Activated B cell treated with CpG ODN at 0.5 μM for 24 hours (primary cell): Measurements from ENCODE around the gene LENG9. TPM values are rescaled to one million over a fixed set of nuclear protein-coding genes. Genes with fewer than 3 reads are reported as not detected.
A peak's percentile ranks its signal among the peaks of the same experiment; 100 is the strongest.

Experiments
- ATAC-seq: fragments of 200-7000 bp; cut with Tn5 transposase; one replicate; pipeline ENCODE4 v1.10.0; 2021; ENCODE audit warnings: low read depth, mild to moderate bottlenecking, moderate library complexity
- CTCF ChIA-PET: fragments of 350-600 bp; sonication (Branson Sonifier 250); formaldehyde crosslinking; loops from one replicate; lab custom pipeline; 2021; ENCODE audit warnings: antibody characterized with exemption; lab: Charles Lee
- POLR2A ChIA-PET: fragments of 350-600 bp; sonication (Branson Sonifier 250); formaldehyde crosslinking; loops from one replicate; lab custom pipeline; 2021; ENCODE audit warnings: antibody characterized with exemption; lab: Charles Lee
- DNase-seq: peaks from one replicate; pipeline ENCODE4 v3.0.0; 2022
- H3K27ac Mint-ChIP-seq: one replicate; pipeline ENCODE4 v1.8.0; 2020; ENCODE audit warnings: mixed read lengths
- H3K27me3 Mint-ChIP-seq: one replicate; pipeline ENCODE4 v1.8.0; 2021; ENCODE audit warnings: mixed read lengths
- H3K36me3 Mint-ChIP-seq: one replicate; pipeline ENCODE4 v1.8.0; 2021; ENCODE audit warnings: low read depth, mixed read lengths
- H3K4me1 Mint-ChIP-seq: one replicate; pipeline ENCODE4 v1.8.0; 2021; ENCODE audit warnings: mixed read lengths
- H3K4me3 Mint-ChIP-seq: one replicate; pipeline ENCODE4 v1.8.0; 2020; ENCODE audit warnings: mild to moderate bottlenecking, mixed read lengths
- H3K9me3 Mint-ChIP-seq: one replicate; pipeline ENCODE4 v1.8.0; 2020; ENCODE audit warnings: mixed read lengths
- intact Hi-C: fragments of 100-400 bp; cut with micrococcal nuclease; formaldehyde crosslinking; loops from one replicate; pipeline ENCODE4 v1.15.1; 2024
- total RNA-seq: library from RNA; stranded (reverse); gene quantifications from 2 replicates; pipeline ENCODE4 v1.2.3, GENCODE V29; 2022
- TF ChIP-seq, protein P1 (sequence below): fragments of 200-600 bp; IDR thresholded peaks from one replicate; pipeline ENCODE4 v1.8.0; 2022; ENCODE audit warnings: antibody characterized with exemption, mild to moderate bottlenecking

The LENG9 gene
- total RNA-seq, 1 donor from 2014 or later: 8.5 TPM

DNA sequence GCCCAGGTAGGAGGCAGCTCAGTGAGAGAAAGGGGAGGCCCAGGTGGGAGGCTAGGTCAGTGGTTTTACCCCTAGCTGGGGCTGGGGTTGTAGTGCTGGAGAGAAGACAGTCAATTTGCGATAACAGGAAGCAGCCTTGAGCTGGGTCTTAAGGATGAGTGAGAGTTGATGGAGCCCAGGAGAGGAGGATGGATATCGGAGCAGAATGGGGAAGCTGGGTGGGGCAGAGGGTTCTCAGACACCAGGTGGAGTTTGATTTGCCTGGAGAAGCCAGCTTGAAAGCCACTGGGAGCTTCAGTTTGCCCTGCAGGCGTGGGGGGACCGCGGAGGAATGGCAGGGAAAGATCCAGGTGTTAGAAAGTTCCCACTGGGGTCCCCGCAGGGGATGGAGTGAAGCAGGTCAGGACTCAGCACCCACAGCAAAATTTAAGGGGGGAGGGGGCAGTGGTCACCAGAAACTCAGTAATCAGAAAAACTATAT lies 10.4 kb upstream of the LENG9 start:
- peaks cover 14% of the 10 kb centered on the region for H3K4me1 Mint-ChIP-seq
- TF ChIP-seq, protein P1, sequence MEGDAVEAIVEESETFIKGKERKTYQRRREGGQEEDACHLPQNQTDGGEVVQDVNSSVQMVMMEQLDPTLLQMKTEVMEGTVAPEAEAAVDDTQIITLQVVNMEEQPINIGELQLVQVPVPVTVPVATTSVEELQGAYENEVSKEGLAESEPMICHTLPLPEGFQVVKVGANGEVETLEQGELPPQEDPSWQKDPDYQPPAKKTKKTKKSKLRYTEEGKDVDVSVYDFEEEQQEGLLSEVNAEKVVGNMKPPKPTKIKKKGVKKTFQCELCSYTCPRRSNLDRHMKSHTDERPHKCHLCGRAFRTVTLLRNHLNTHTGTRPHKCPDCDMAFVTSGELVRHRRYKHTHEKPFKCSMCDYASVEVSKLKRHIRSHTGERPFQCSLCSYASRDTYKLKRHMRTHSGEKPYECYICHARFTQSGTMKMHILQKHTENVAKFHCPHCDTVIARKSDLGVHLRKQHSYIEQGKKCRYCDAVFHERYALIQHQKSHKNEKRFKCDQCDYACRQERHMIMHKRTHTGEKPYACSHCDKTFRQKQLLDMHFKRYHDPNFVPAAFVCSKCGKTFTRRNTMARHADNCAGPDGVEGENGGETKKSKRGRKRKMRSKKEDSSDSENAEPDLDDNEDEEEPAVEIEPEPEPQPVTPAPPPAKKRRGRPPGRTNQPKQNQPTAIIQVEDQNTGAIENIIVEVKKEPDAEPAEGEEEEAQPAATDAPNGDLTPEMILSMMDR: no peak
- H3K9me3 Mint-ChIP-seq: no peaks in the 10 kb centered on the region
- intact Hi-C loops: no loop called here
- CTCF ChIA-PET: interaction anchor here (1.0 kb wide), 1 partner anchor 8 kb away, joined by 3 read pairs; no protein-coding TSS in a partner anchor
- H3K27ac Mint-ChIP-seq: no peak overlapping the region
- no peaks in the 10 kb centered on the region for H3K36me3 Mint-ChIP-seq
- H3K27me3 Mint-ChIP-seq: peaks cover 40% of the 10 kb centered on the region
- POLR2A ChIA-PET: interaction anchor here (0.6 to 1.0 kb wide), 2 partner anchors 10 to 12 kb away, joined by 3 read pairs; partner anchors contain the start of gene LENG9
- DNase-seq: no peak
- no peak for ATAC-seq
- H3K4me3 Mint-ChIP-seq: no peak overlapping the region

DNA sequence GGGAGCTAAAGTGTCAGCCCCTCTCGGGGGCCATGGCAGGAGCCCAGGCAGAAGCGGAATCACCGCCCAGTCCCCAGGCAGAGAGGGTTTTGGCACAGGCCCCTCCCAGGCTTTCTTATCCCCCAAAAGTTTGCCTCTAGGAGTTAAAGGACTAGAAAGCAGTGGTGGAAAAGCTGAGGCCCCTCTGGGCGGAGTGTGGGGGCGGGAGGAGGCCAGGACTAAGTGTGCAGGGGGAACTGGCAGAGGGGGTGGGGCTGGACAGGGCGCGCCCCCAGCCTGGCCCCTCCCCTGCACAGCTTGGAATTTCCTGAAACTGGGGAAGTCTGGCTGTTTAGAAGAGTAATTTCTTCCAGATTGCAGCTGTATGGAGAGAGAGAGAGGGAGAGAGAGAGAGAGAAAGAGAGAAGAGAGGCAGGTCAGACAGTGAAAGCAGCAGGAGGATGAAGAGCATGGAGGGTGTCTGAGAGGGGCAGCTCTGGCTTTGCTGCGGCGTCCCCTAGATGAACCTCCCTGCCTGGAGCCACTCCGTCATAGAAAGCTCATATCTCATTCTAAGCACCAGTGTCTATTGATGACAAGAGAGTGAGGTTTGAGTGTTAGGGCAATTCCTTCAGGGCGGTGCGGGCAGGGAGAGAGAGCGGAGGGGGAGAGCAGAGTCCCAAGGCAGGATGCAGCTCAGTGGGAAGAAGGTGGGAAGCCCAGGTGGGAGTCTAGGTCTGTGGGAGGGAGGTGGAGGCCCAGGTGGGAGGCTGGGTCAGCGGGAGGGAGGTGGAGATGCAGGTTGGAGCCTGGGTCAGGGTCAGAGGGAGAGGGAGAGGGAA lies 9.7 kb upstream of the LENG9 start, which contains the start of gene CDC42EP5:
TSS of gene CDC42EP5 (minus strand) at position 226 of the 821 bp plus-strand sequence. CDS start 7,749 bp downstream, outside the sequence.
- intact Hi-C loops: no loop called here
- POLR2A ChIA-PET: interaction anchor here (0.6 to 1.0 kb wide), 2 partner anchors 10 to 12 kb away, joined by 3 read pairs; partner anchors contain the start of gene LENG9
- Mint-ChIP-seq H3K4me1 (peaks cover 14% of the 10 kb centered on the region), H3K27me3 (peaks cover 36% of the 10 kb centered on the region), H3K27ac (no peak within 1 kb of the TSS), H3K36me3 (no peaks in the 10 kb centered on the region), H3K4me3 (no peak within 1 kb of the TSS), H3K9me3 (no peaks in the 10 kb centered on the region)
- no peak for DNase-seq
- ATAC-seq: no peak
- TF ChIP-seq, protein P1: no peak
- CTCF ChIA-PET: interaction anchor here (1.0 kb wide), 1 partner anchor 8 kb away, joined by 3 read pairs; no protein-coding TSS in a partner anchor

DNA sequence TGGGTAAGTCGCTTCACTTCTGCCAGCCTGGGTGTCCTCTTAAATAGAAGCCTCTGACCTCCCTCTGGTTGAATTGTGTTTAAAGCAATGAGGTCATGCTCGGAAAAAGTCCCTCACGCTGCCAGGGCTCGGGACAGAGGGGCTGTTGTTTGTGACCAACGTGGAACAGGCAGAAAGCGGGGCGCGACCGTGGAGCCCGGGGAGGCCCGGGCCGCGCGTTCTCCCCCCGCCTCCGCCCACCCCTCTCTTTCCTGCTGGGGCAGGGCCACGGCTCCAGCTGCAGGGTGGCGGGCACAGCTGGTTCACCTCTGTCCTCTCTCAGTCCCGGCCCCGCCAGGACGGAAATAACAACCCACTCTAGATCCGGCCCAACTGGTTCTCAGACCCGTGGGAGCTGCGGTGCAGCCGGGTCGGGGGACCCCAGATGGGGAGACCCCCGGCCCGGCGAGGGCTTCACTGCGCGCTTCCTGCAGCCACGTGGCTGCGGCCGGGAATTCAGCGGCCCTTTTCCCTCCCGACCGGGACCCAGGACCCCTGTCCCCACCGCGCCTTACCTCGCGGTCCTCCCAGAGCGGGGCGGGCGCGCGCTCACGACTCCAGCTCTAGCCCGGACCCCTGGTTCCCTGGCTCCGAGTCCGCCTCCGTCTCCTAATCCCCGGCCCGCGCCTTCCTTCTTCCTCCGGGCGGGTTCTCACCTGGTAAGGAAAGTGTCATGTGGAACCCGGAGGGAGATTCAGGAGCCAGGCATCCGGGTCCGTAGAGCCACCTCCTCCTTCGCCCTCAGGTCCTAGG lies 7.6 kb upstream of the LENG9 start:
- Mint-ChIP-seq H3K4me1 (peaks cover 17% of the 10 kb centered on the region), H3K36me3 (no peaks in the 10 kb centered on the region), H3K27me3 (peaks cover 26% of the 10 kb centered on the region), H3K27ac (no peak overlapping the region), H3K9me3 (no peaks in the 10 kb centered on the region), H3K4me3 (peak overlapping the region; percentile 41)
- ChIA-PET CTCF (no interaction called here), POLR2A (no interaction called here)
- ATAC-seq (peak; percentile 37), DNase-seq (no peak)
- intact Hi-C loops: no loop called here
- TF ChIP-seq, protein P1: no peak

DNA sequence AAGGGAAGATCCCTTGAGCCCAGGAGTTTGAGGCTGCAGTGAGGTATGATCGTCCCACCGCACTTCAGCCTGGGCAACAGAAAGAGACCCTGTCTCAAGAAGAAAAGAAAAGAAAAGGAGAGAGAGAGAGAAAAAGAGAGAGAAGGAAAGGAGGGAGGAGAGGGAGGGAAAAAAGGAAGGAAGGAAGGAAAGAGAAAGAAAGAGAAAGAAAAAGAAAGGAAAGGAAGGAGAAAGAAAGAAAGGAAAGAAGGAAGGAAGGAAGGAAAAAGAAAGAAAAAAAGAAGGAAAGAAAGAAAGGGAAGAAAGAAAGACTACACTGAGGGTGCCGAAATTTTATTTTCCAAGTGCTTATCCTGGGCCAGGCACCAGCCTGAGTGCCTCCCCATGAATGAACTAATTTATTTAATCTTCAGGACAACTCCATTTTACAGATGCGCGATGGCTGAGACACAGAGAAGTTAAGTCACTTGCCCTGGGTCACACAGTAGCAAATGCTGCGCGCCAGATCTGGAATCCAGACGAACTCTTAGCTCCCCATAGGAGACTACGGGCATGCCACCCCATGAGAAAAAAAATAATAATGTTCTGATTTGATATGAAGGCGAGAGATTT lies 6.8 kb upstream of the LENG9 start:
- intact Hi-C loops: no loop called here
- H3K9me3 Mint-ChIP-seq: no peaks in the 10 kb centered on the region
- CTCF ChIA-PET: no interaction called here
- POLR2A ChIA-PET: no interaction called here
- ATAC-seq: no peak
- peaks cover 17% of the 10 kb centered on the region for H3K4me1 Mint-ChIP-seq
- H3K36me3 Mint-ChIP-seq: no peaks in the 10 kb centered on the region
- peak overlapping the region; percentile 0 for H3K4me3 Mint-ChIP-seq
- H3K27me3 Mint-ChIP-seq: peaks cover 26% of the 10 kb centered on the region
- H3K27ac Mint-ChIP-seq: peak overlapping the region; percentile 20
- TF ChIP-seq, protein P1: no peak
- no peak for DNase-seq
